Stimulated activated CD4-positive, alpha-beta T cell treated with anti-CD3 and anti-CD28 coated beads, Interleukin-2, amount 100 ng/mL, for 4 hours (primary cell): ENCODE results near the gene NOL4L.

Experiments
- DNase-seq: peaks from one replicate; pipeline ENCODE4 v3.0.0-alpha.2; 2020; ENCODE audit warnings: low read depth

The NOL4L gene

DNA sequence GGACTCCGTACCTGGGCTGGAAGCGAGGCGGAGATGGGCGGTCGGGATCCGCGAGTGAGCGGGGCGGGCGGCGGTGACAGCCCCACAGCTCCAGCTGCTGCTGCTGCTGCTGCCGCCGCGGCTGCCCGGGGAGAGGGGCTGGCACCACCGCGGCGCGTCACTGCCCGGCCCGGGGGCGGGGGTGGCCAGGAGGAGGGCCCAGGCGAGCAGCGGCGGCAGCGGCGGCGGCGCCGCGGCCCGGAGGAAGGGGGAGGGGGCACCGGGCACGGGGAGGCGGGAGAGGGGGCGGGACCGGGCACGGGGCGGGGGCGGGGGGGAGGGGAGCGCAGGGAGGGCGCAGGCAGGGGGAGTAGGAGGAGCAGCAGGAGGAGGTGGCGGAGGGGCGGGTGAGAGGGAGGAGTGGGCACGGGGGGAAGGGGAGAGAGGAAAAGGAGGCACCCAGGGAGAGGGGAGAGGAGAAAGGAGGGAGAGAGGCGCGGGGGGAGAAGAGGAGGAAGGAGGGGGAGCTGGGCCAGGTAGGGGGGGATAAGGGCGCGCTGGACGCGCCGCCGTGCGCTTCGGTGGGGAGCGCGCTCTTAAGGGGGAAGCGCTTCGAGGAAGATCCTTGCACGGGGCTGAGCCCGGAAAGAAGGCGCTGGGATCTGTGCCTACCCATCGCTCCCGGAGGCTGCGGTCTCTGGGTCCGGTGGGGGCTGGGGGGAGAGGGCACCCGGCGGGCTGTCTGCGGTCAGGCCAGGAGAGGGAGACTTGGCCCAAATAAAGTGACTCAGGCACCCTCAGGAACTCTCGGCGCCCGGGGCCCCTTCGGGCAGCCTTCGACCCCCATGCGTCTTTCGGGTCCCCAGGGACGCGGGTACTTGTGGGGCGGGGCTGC, 101.5 kb downstream of the NOL4L start:
- peak; percentile 45 for DNase-seq

DNA sequence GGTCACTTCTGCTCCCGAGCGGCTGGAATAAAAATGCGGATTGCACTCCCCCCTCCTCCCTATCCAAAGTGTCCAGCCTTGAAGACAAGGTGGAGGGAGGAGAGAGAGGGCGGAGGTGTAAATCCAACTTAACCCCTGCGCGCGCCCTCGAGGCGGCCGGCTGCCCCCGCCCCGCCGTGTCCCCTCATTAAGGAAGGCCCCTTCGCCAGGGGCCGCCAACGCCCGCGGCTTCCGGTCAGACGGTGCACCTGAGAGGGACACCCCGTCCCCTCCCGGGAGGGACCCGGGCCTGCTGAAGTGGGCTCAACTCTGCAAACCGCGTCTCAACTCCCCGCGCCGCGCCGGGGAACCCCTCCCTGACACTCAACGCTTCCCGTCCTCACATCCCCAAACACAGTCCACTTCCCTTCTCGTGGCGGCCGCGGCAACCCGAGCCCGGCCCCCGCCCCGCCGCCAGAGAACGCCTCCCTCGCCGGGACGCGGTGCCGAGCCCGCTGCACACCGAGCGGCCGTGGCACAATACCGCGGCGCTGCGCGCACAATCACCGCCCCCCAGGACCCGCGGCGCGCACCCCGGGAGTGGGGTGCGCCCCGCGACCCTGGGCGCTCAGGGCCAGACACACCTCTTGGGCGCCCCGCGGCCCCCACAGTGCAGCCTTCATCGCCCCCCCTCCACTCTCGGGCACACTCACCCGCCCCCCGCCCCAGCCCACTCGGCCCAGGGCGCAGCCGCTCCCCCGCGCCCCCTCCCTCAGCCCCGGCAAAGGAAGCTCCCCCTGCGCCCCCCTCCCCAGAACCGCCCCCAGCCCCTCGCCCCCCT, 102.5 kb downstream of the NOL4L start:
- DNase-seq, result no peak

DNA sequence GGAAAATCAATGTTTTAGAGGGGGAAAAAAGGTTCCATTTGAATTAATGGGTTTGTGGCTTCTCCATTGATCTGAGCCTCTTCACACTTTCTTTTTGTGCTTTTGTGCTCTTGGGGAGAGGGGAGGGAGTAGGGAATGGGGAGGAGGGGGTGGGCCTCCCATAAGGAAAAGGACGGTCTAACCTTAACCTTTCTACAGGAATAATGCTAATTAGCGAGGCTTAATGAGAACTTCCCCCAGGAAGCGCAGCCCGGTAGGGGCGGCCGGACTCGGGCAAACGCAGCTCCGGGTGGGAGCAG, 103.0 kb downstream of the NOL4L start:
- no peak for DNase-seq

DNA sequence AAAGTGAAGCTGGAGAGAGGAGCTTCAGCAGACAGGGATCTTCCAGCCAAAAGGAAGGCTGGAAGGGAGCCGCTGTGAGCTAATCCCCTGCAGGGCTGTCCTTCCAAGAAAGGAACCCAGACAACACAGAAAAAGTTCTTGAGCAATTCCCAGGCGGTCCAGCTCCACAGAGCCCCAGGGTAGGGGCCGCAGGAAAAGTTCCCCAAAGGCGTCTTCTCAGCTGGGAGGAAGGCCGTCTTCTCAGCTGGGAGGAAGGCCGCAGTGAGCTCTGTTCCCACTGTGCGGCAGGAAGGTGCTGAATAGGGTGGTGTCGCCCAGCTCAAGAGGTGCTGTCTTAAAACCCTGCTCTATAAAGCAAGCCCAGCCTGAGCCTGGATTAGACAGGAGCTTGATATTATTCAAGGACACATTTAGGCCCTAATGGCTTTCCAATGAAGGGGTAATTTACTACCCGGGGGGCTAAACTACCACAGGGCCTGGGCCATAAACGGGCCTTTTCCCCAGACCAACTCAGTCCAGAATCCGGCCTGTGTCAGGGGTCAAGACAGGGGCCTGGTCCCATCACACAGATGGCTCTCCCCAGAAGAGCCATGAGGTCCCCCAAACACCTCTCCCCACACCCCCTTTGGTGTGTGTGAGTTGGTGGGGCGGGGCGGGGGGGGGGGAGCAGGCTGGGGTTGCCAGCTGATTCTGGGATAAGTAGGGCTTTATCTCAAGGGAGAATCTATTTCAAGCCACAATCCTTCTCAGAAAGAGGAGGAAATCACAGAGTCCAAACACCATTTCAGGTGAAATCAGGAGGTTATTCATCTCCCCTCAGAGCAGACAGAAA, 103.6 kb downstream of the NOL4L start:
- DNase-seq, result no peak

DNA sequence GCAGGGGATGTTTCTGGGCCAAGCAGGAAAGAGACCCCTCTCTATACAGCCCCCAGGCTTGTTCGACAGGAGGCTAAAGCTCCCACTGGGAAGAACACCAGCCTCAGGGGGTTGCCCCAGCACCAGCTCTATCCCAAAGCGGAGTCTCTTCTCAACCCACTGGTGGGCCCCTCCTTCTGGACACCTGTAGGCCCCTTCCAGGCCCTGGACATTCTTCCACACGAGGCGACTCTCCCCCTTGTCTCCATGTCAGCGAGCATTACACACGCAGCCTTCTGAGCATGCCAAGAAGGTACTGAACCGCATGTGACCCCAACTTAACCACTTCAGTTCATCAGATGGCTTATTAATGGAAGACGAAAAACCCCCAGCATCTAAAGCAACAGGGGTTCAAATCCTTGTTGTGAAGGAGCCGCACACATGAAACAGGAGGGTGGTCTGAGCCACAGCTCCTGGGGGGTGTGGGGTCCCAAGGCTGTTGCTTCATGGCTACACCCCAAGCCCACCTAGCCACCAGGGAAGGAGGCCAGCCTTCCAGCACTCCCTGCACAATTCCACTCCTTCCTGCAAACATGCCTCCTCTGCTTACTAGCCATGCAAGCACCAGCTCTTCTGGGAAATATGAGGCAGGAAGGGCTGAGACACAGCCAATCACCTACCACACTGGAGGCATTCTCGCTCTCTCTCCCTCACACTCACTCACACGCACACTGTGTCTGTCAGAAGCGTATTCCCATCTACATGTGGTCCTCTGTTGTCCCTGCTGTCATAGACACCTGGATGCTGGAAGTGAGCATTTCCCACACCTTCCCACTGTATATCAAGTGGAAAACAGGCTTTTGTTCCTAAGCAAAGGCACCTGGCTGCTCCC, 104.5 kb downstream of the NOL4L start:
- no peak for DNase-seq

DNA sequence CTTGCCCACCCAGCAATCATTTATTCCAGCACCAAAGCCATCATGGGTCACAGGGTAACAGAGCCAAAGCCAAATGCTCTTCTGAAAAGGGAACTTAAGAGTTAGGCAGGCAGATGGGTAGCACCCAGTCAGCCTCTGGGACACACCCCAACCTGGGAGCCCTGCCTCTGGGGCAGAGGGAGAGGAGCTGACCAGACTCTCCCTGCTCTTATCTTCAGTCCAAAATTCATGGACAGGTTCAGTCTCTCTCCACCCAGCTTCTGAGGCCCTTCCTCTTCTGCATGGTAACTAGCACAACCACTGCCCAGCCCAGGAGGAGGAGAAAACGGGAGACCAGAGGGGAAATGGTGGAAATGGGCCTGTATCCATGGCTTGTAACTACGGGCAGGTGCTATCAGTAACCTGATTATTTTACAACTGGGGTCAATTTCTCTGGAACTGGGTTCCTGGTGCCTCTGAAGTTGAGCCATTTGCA, 105.4 kb downstream of the NOL4L start:
- DNase-seq, result no peak

DNA sequence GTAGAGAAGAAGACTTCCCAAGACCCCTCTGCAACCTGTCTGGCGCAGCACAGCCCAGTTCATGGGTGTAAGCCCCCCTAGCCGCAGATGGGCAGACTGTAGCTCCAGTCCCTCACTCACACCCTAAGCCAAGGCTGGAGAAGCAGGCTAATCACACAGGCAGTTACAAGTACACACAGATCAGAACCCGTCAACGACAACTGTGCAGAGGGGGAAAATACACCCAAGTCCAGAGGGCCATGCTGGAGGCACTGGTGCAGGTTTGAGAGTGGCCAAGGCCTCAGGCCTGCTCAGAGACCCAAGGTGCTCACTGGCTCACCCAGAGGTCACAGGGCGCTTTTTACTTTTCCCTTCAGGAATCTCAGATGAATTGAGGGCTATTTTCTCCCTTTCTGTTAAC, 106.1 kb downstream of the NOL4L start:
- DNase-seq, result no peak

DNA sequence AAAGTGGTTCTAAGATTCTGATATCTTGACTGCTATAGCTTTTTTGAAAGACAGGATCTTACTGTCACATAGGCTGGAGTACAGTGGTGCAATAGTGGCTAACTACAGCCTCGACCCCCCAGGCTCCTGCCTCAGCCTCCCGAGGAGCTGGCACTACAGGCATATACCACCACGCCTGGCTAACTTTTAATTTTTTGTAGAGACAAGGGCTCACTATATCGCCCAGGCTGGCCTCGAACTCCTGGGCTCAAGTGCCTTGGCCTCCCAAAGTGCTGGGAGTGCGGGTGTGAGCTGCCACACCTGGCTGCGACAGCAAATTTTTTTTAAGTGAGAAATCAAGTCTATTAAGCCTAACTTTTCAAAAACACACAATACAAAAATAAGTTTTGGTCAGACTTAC, 106.6 kb downstream of the NOL4L start:
- DNase-seq, result no peak

DNA sequence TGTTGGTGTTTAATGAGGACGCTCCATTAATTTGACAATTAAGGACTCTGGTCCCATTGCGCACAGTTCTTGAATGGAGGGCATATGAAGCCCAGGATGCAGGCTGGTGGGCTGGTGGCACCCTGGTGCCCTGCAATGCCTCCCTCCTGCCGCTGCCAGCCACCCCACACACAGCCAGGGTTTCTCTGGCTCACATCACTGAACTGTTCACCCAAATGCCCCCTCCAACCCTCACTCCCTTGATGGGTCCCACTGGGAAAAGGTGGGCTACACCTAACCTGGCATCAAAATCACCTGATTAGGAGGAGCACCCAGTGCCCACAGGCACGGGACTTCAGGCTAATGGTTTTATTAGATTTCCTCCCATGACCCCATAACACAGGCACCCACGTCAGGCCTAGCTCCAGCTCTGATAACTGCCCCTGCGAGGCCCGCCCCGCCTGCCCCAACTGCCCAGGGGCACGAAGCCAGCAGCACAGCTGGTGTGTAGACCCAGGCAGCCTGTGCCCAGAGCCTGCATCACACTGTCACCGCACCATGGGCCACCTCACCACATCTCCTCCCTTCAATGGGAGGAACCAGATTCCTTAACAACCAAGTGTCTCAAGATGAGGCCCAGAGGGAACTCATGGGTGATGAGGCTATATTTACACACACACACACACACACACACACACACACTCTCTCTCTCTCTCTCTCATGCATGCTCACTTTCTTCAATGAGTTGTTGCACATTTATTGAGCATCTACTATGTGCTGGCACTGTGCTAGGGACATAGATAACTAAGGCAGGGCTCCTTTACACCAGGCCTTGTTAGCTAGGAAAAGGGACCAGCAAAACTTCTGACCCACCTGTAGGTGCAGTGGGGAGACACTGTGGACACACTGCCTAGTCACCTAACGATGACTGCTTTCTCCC, 107.3 kb downstream of the NOL4L start:
- DNase-seq, result no peak

DNA sequence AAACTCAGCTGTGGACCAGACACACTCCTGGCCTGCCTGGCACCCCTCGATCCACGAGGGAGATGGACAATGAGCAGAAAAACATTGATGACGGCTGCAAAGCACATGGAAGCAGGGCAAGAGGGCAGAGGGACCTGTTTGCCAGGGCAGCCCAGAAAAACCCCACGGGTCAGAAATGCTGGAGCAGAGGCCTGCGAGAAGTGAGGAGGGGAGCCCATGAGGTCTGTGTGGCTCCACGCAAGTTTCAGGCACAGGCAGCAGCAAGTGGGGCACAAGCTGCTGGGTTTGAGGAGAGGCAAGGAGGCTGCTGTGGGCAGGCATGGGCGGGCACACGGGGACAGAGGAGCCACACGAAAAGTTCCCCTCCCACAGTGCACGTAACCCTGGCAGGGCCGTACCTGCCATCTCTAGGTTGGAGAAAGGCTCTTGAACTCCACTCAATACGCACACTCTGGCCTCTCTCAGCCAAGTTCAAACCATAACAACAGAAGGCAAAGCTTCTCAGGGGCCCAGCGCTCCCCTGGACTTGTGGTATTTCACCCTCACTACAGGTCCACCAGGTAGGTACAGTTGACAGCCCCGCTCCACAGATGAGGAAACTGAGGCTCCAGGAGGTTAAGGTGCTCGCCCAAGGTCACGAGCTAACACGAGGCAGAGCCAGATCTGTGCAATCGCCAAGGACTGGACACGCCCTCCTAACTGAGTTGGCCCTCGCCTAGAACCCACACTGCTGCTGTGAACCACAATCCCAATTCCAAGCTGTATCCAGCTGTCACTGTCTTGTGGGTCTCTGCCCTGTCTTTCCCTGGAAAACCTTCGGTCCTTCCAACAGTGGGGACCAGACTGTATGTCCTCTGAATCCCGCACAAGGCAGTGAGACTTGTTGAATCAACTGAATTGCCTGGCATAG, 108.2 kb downstream of the NOL4L start:
- no peak for DNase-seq

DNA sequence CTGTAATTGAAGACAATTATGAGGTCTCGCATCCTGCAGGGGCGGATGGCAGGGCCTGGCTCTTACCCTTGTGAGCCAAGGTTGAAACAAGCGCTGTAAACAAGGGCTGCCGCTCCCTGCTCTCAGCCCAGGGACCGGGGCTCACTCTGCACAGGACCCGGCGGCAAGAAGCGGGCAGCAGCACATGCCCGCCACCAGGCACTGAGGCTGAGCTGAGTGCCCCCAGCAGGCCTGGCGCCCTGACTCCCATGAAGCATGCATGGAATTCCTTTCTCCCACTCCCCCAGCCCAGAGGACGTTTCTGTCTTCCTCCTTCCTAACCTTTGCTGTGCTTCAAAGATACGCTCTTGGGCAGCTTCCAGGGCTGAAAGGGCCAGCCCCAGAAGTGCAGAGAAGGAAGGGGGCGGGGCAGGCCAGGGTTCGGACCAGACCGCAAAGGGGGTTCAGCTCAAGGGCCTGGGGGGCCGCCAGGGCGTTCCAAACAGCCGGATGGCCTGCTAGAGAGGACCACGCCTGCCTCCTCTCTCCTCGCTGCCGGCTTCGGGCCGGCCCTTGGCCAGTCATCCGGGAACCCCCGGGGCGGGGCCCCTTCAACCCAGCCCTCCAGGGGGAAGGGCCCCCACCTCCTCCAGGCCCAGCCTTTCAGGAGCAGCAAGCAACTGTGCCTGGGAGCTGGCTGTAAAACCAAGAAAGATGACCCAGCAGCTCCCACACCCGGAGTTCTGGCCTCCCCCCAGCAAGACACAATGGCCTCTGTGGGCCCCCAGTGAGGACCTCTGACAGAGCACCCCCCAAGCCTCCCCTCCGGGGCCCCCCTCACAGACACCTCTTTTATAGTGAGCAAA, 109.9 kb downstream of the NOL4L start:
- DNase-seq, result no peak

DNA sequence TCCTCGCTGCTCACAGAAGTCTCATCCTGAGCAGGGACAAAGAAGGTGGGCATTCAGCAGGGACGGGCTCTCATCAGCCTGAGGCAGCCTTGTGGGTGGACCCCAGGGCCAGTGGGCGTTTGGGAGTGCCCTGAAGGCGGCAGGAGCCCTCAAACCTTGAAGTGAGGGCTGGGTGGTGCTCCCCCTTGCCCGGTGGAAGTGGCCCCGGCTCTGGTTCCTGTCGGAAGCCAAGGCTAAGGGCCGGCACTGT, 110.5 kb downstream of the NOL4L start:
- DNase-seq, result no peak

DNA sequence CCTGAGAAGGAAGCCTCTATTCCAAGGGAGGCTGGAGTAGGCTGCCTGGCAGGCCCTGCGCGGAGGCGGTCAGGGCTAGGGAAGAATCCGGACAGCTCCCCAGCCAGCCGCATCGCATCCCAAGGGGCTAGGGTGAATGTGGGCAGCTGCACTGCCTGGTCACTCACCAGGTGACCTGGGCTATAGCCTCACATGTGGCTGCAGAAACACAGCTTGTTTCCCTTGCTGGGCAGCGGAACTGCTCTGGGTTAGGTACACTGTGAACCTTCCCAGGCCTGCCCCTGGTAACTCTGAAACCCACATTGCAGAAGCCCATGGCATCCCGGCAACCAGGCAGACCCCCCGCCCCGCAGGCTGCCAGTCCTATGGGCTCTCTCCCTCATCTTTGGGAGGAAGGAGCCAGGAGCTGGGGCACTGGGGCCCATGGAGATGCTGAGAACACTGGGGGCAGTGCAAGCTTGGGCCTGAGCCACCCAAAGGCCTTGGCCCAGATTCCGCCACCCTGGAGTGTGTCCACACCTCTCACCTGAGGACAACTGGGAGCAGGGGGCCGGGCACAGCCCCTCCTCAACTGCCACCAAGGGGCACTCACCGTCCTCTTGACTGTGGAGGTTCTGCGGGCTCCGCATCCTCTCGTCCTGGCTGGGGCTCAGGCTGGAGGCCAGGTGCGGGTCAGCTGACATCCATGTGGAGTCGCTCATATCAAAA, 111.0 kb downstream of the NOL4L start:
- no peak for DNase-seq

DNA sequence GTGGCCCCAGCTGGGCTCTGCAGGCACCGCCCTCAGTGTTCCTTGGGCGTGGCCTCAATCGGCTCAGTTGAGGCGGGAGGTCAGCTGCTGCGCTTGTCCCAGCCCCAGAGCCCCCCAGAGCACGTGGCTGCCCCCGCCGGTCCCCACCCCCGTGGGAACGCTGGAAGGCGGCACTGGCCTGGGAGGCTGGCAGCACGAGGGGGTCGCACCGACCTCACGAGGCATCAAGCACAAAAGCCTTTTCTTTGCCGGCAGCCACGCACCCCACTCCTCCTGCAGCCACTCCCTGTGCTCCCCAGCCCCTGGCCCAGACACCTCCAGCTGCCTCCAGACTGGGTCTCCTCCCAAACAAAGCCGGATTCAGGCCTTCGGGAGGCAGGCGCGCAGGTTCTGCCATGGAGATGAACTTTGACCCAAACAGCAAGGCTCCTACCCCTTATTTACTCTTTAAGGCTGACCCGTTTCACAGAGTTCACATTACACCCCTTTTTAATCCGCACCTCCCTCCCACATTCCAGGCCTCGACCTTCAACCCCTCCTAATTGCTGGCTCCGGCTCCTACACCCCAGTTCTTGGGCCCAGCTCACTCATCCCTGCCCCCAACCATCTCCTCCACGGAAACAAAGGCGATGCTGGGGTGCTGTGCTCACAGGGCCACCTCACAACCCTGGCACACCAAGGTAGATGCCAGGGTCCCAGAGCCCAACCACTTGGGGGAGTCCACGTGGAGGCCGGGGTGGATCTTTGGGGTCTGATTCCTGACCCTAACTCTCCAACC, 111.7 kb downstream of the NOL4L start:
- DNase-seq, result no peak

DNA sequence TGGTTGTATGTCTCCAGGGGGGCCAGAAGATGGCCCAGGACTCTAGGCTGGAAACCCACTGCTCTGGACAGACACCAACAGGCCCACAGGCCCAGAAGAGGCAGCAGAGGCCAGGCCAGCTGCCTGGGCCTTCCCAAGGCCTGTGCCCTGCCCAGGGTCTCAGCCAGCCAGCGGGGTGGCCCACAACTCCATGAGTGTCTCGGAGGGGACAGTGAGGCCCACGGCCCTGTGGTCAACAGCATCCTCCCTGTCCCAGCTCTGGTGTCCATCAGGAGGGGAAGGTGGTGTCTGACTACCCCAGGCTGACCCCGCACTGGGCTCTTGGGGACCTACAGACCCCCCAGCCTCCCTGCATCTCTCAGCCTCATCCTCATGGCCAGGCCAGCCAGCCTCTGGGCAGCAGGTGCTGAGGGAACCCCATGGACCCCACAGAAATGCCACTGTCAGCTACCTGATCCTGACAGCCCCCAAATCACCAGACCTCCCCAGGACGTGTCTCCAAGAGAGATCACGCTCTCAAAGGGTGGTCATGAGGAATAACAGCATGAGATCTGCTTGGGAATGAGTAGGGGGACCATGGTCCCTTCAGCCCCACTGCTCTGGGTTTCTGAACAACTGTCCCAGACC, 112.4 kb downstream of the NOL4L start:
- no peak for DNase-seq

DNA sequence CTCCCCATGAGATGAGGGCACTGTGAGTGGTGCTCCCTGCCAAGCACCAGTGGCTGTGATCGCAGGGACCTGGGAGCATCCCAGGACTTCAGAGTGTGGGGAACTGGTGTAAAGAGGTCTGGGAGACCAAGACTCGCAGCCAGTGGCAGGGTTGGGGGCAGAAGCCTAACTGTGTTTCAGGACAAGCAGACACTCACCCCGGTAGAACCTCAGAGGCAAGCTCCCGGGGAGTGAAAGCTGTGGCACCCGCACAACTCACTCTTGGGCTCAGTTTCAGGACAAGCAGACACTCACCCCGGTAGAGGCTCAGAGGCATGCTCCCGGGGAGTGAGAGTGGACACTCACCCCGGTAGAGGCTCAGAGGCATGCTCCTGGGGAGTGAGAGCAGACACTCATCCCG, 114.2 kb downstream of the NOL4L start:
- DNase-seq, result no peak
